HG03064 (cell line): ENCODE data around the gene SYT14.
"Not testable (repeated sequence)": the region's sequence is repeated elsewhere in the genome, so short reads cannot be mapped to it uniquely, and the experiment has no call there.

Experiments
- ATAC-seq: cut with Tn5 transposase; IDR thresholded peaks from one replicate; pipeline ENCODE4 v1.9.1; 2021; ENCODE audit warnings: low read depth; ENCODE audit not compliant: unreplicated experiment

SYT14 gene

DNA sequence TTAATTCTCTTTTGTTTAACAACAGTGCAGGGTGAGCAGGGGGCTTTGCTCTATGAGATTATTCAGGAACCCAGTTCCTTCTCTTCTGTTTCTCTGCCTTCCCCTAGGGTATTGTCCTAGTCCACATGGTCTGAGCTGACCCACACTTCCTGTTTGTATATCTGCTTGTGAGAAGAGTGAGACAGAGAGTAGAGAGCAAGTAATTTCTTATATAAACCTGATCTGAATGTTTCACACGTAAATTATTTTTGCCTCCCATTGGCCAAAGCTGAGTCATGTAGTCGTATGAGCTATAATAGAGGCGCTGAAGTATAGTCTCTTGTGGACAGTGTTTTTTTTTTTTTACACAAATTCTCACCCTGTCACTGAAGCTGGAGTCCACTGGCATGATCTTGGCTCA, 160.3 kb downstream of the SYT14 start:
- ATAC-seq: no peak

DNA sequence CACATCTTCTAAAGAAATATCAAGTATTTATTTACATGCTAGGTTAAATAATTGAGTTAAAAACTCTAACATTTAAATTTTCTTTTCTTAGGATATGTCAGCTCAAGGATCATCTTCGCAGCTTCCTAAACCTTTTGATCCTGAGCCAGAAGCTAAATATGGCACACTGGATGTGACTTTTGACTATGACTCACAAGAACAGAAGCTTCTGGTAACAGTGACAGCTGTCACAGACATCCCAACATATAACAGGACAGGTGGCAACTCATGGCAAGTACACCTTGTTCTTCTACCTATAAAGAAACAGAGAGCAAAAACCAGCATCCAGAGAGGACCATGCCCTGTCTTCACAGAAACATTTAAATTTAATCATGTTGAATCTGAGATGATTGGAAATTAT, 161.9 kb downstream of the SYT14 start:
- ATAC-seq: no peak

DNA sequence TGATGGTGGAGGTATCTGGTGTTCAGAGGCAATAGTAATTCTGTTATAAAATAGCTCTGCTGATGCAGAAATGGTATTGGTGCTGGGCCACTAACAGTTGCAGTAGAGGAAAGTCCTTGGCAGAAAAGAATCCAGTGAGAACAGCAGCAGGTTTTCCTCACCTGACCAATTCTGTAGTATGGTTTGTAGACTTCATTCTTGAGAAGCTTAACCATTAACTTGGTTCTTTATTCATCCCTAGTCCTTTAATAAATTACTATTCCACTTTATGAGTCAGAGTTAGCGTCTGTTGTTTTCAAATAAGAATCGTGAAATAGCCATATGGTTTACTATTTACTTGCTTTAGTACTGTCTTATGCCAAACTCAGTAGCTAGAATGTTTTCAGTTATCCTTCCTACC, 166.1 kb downstream of the SYT14 start:
- no peak for ATAC-seq

DNA sequence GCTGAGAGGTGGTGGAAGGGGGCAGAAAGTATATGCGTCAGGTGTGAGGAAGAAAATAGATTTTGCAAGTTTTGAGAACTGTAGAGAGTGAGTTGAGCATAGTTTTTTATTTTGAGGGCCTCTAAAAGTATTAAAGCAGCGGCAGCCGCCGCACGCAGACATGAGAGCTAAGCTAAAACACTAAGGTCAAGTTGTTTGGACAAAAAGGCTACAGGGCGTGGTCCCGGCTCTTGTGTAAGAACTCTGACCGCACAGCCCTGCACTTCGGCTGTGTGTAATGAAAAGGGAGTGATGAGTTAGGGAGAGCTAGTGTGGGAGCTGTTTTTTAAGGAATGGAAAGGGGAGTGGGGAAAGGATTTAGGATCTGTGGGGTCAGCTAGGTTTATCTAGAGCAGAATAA, 174.9 kb downstream of the SYT14 start:
- not testable (repeated sequence) for ATAC-seq

DNA sequence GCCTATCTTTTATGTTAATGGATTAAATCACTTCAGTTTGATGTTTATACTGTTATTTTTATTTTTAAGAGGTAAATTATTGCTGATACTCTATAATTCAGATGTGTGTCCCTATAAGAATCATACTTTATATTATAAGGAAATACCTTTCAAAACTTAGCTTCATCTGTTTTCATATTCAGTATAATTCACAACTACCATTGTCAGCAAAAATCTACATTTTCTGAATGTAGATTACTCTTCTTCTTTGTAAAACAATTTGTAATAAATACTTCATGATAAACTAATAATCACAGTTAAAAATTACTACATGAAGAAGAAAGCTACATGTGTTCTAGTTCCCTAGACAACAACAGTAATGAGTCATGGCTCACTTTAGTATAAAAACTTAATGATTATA, 179.2 kb downstream of the SYT14 start:
- no peak for ATAC-seq

DNA sequence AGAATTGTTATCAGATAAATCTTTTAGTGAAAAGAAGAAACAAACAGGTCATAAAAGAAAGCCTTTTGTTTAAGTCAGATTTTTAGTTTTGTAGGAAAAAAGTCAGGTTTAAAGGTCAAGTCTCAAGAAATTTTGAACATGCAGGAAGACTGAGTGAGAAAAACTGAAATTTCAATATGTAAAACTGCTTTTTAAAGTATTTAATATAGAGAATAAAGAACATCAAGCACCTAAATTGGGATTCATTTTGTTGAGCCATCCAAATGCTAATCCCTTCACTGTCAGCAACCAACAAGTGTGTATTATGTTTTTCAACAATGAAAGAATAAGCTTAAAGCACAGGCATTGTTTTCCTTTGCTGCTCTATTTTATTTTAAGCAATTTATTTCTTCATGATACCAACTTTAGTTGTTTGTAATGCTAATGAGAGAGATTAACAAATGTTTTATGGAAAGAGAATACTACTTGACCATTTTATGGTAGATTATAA, 179.7 kb downstream of the SYT14 start:
- no peak for ATAC-seq

DNA sequence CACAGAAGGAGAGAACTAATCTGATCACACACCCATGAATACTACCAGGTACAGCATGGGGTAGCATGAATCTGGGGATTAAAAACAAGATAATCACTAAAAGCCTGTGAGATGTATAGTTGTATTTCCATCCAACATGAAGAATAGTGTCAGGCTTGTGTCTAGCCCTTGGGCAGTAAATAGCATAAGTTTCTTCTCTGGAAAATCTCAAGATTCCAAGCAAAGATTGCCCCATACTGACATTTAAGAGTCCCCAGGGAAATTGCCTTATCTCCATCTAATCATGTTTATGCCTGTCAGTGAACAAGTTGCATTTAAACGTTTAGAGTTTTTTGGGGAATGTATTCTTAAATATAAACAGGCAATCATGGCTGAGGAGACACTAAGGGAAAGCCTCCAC, 185.4 kb downstream of the SYT14 start:
- no peak for ATAC-seq

DNA sequence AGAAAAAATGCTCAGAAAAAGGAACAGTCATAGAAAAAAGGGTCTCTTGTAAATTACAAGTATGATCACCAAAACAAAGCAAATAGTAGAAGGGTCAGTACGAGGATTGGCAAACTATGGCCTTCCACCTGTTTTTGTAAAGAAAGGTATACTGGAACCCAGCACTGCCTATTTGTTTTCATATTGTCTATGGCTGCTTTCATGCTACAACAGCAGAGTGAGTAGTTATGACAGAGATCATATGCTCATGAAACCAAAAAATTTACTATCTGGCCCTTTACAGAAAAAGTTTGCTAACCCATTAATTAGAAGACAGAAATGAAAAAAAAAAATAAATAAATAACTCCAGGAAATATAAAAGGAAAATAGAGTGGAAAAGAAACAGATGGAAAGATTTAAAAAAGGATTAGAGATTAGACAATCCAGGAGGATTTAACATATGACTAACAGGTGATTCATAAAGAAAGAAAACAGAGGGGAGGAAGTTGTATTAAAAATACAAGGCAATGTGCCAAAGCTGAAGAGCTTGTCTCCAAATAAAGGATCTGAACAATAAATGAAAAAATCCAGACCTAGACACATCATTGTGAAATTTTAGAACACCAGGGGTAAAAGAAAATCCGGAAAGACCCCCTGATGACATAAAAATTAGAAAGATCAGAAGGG, 186.0 kb downstream of the SYT14 start:
- no peak for ATAC-seq

DNA sequence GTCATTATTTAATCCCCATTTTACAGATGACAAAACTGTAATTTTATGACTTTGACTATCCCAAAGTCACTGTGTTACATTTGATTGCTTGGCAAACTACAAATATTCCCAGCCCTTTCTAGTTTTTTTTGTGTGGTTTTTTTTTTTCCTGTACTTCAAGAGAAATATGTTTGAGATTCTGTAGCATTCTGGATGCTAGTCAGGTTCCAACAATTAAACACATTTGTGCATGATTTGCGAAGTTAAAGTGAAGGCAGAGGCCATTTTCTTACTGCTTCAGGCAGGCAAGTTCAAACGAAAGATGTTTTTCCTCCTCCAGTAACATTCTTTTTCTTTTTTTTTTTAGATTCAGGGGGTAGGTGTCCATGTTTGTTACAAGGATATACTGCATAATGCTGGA, 186.7 kb downstream of the SYT14 start:
- ATAC-seq: no peak

DNA sequence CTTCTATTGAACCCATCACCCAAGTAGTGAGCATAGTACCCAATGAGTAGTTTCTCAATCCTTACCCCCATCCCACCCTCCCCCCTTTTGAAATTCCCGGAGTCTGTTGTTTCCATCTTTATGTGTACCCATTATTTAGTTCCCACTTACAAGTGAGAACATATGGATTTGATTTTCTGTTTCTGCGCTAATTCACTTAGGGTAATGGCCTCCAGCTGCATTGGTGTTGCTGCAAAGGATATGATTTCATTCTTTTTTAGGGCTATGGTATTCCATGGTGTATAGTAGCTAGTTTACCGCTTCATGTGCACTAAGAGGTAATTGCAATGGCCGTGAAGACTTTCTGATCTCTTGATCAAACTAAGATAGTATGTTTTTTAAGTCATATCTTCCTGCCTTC, 187.1 kb downstream of the SYT14 start:
- ATAC-seq: no peak

DNA sequence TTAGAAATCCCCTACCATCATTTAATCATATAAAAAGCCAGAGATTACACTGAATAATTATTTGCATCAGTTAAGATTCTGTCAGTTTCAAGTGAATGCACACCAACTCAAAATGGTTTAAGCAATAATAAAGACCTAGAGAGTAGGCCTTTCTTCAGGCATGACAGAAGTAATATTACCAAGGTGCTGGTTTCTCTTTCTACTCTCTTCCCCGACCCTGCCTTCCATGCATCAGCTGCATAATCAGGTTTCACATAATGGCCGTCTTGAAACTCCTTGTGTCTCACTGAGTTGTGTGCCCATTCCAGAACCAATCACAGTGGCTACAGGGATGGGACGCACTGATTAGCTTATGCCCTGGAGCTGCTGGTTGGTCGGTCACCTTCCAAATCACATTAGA, 191.1 kb downstream of the SYT14 start:
- no peak for ATAC-seq

DNA sequence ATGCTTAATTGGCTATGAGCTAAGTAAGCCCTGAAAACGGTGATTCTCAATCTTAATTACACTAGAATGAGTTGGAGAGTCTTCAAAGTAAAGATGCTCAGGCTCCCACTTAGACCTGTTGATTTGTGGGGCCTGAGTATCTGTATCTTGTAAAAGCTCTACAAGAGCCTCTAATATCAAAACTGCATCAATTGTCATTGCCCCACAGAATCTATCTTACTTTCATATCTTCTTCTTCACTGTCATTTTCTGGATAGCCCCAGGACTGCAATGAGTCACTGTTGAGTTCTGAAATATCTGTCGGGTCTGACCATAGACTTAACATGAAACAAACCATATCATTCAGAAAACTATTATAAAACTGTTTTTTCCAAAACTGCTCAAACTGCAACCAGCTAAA, 191.7 kb downstream of the SYT14 start:
- peak; percentile 81 for ATAC-seq

DNA sequence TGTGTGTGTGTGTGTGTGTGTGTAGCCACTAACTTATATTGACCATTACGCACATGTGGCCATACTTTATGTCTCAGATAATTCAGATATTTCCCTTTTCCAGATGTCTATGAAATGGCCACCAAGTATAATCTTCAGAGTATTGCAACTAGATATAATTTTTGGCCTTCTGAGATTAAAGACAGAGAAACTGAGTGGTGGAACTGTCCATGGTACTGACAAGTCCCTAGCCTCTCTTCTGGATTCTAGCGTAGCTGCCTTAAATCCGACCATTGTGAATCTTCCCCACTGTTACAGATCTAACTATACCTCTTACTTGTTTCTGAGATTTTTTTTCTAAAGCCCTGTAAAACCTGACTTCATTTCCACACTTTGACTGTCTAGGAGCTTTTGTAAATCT, 194.6 kb downstream of the SYT14 start:
- ATAC-seq: no peak

DNA sequence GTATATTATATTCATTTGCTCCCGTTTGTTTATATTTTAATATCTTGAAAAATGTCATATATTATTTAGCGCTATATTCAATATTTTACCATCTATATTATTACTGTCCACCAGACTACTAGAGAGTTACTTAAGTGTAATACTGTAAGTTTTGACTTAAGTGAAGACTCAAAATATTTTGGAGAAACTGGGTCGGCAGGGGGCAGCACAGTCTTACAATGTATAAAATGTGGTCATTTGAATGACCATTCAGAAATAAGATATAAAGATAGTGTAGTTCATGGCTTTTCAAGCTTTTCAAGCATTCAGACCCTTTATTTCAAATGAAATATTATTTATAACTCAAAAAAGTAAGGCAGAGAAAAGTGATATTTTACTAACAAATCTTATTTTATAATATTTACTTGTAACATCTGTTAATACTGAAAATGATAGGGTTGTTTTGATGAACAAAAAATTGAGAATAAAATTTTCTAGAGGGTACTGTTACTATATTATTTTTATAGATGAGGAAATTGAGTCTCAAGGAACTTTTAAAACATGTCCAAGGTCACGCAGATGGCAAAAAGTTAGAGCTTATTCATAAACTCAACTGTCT, 205.5 kb downstream of the SYT14 start:
- no peak for ATAC-seq

DNA sequence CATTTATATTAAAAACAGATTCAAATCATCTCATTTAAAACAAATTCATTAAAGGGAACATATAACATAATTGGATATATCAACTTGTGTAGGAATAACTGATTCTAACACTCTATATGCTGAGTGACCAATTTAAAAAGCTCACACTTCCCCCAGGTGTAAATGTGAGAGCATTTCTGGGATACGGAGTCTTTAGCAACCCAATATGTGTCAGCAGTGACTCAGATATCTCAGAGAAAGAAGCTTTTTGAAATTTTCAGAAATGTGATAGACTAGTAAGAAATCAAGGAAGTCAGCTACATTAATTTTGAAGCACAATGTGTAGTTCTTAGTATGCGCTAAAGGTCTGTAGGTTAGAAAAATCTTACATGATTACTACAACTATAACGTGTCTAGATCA, 206.7 kb downstream of the SYT14 start:
- ATAC-seq: no peak

DNA sequence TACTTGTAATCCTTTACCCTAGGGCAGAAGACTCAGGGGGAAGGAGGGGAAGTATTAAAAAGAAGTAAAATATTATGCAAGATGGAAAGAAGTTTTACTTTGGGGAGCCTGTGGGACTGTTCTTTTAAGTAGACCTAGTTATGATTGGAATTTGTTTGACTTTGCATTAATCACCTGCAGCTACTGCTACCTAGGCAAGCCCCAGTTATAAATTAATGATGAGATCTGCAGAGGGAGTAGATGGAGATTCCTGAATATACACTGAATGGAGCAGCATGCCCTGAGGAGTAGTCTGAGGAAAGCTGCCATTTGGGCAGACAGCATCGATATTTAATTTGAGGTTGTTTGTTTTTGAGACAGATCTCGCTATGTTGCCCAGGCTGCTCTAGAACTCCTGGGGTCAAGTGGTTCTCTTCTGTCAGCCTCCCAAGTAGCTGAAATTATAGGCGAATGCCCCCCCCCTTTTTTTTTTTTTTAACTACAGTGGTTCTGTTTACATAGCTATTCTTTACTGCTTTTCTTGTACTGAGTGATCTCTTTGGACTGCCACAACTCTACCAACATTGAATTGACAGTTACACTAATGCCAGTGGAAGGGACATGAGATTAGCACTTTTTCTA, 213.1 kb downstream of the SYT14 start:
- no peak for ATAC-seq

DNA sequence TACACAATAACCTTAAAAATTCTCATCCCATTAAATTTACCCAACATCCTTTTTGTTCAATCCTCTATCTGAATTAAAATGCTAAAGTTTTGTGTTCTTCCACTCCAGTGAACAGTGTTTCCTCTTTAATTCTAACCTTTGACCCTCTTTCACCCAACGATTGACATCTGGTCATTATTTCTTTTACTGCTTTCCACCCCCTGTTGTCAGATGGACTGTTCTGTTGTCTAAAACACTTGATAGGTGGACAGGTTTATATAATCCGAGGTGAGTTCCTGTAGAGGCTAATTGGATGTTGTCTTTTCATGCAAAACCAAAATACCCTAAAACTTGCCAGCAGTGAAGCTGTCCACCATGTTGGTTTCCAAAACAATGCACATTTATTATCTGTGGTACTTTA, 221.2 kb downstream of the SYT14 start:
- ATAC-seq: no peak

DNA sequence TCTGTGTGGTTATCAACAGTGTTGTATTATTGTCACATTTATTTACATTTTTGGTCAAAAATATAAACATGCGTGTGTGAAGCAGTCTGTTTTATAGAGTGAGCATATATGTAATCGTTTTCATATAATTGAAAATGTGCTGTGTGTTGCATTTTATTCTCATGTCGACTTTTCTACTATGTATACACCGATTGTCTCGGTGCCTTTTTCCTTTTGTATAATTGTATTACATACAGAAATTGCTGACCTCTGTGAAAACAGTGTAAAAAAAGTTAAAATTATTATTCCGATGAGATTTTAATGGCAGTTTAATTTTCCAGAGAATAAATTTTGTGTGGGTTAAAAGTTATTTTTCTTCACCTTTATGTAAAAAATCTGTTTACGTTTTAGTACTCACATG, 232.2 kb downstream of the SYT14 start:
- no peak for ATAC-seq

DNA sequence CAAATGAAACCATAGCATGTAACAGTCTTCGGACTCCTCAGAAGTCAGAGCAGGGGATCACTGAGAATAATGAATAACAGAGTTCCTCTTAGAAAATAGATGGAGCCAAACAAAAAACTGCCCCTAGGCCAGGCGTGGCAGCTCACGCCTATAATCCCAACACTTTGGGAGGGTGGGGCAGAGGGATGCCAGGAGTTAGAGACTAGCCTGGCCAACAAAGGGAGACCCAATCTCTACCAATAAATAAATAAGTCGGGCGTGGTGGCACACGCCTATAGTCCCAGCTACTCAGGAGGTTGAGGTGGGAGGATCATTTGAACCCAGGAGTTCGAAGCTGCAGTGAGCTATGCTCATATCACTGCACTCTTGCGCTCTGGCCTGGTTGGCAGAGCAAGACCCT, 236.1 kb downstream of the SYT14 start:
- ATAC-seq: no peak

DNA sequence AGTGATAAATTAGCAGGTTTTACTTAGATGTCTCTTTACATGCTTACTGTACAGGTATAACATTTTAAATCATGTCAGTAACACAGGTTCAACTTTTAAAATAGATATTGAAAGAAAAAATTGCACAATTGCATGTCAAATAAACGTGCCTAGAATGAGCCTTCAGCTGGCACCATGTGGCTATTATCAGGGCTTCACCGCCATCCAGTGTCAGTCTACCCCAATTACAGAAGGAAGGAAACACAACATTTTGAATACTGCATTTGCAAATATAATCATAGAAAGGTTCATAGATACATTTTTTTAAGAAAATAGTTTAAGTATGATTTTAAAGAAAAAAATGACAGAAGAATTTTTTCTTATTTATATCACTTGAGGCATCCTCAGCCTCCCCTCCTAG, 247.0 kb downstream of the SYT14 start:
- no peak for ATAC-seq

DNA sequence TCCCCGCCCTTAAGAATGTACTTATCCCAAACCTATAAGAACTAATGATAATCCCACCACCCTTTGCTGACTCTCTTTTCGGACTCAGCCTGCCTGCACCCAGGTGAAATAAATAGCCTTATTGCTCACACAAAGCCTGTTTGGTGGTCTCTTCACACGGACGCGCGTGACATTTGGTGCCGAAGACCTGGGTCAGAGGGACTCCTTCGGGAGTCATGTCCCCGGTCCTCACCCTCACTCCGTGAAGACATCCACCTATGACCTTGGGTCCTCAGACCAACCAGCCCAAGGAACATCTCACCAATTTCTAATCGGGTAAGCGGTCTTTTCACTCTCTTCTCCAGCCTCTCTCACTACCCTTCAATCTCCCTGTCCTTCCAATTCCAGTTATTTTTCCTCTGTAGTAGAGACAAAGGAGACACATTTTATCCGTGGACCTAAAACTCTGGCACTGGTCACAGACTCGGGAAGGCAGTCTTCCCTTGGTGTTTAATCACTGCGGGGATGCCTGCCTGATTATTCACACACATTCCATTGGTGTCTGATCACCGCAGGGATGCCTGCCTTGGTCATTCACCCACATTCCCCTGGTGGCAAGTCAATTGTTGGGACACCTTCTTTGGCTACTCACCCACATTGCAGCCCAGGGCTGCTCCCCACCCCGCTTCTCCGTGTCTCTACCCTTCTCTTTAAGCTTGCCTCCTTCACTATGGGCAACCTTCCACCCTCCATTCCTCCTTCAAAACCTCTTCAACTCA, 250.0 kb downstream of the SYT14 start:
- not testable (repeated sequence) for ATAC-seq
